Suprapubic skin (tissue), 4 donors: Measurements from ENCODE around the gene LPP. TPM values are rescaled to one million over a fixed set of nuclear protein-coding genes. Genes with fewer than 3 reads are reported as not detected.

Experiments used
- DNase-seq, 2 donors: peaks; one replicate each; pipeline ENCODE4 v3.0.0-alpha.2; 2019; ENCODE audit warnings: low spot score in 2 of 2
- H3K27ac ChIP-seq: fragments of 200-600 bp; sonication (generic); one replicate; pipeline ENCODE4 v1.5.1; 2019
- H3K27me3 ChIP-seq: fragments of 200-600 bp; sonication (generic); one replicate; pipeline ENCODE4 v1.5.1; 2019
- H3K36me3 ChIP-seq: fragments of 200-600 bp; sonication (generic); one replicate; pipeline ENCODE4 v1.5.1; 2019
- H3K4me1 ChIP-seq: fragments of 200-600 bp; sonication (generic); one replicate; pipeline ENCODE4 v1.5.1; 2019
- H3K4me3 ChIP-seq: fragments of 200-600 bp; sonication (generic); one replicate; pipeline ENCODE4 v1.5.1; 2019; ENCODE audit warnings: mild to moderate bottlenecking
- H3K9me3 ChIP-seq: fragments of 200-600 bp; sonication (generic); one replicate; pipeline ENCODE4 v1.5.1; 2019
- EP300 ChIP-seq: sonication (generic); formaldehyde crosslinking; IDR thresholded peaks from one replicate; pipeline ENCODE4 v1.6.1; 2017; ENCODE audit warnings: antibody characterized with exemption
- POLR2A ChIP-seq, 2 donors: fragments of 450-650 bp; IDR thresholded peaks; one replicate each; pipeline ENCODE4 v1.6.1; 2017; ENCODE audit warnings: antibody characterized with exemption in 2 of 2, mild to moderate bottlenecking in 2 of 2, moderate library complexity in 2 of 2
- POLR2AphosphoS5 ChIP-seq, 3 donors: sonication (generic); formaldehyde crosslinking; IDR thresholded peaks; one replicate each; pipeline ENCODE4 v1.6.1; 2017; ENCODE audit warnings: antibody characterized with exemption in 3 of 3
- WGBS: methylation state at CpG from one replicate; pipeline ENCODE4 v1.1.5; 2018; 5-methylcytosine and 5-hydroxymethylcytosine counted together
- total RNA-seq, 4 donors: library from RNA; depleted of rRNA; stranded (reverse); fragments of >200 nt; gene quantifications; one replicate each; pipeline ENCODE4 v1.1.0, GENCODE V29; 2016
- TF ChIP-seq, protein P1 (sequence below), 2 donors: fragments of 200-600 bp in 1 of 2; fragments of 450-650 bp in 1 of 2; sonication (generic) in 1 of 2; IDR thresholded peaks; one replicate each; pipeline ENCODE4 v1.5.1; 2016 to 2019; ENCODE audit warnings: antibody characterized with exemption in 2 of 2, mild to moderate bottlenecking in 1 of 2, moderate library complexity in 1 of 2

Gene LPP
- total RNA-seq, 4 donors from 2014 or later, result 56.8 to 127 (median 84.2) TPM

DNA sequence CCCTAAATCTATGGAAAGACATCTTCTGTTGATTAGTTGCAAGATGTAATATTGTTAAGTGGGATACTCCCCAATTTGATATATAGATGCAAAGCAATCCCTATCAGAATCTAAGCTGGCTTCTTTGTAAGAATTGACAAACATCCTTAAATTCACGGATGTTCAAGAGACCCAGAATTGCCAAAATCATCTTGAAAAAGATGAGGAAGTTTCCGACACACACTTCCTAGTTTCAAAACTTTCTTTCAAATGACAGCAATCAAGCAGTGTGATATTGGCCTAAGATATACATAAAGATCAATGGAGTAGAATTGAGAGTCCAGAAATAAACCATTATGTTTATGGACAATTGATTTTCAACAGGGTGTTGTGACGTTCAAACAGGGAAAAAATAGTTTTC, 383.6 kb downstream of the LPP start:
- no peak for DNase-seq
- H3K4me3 ChIP-seq, result no peak overlapping the region
- H3K27ac ChIP-seq, result no peak overlapping the region
- H3K9me3 ChIP-seq, result no peaks in the 10 kb centered on the region
- H3K36me3 ChIP-seq, result no peaks in the 10 kb centered on the region
- H3K4me1 ChIP-seq, result peaks cover 5% of the 10 kb centered on the region
- WGBS, result 93% methylated on average over 3 of the region's 3 CpGs
- TF ChIP-seq POLR2AphosphoS5 (IDR thresholded peaks at IDR 0.05) (no peak), POLR2A (IDR thresholded peaks at IDR 0.05) (no peak), EP300 (no peak)
- TF ChIP-seq, protein P1, sequence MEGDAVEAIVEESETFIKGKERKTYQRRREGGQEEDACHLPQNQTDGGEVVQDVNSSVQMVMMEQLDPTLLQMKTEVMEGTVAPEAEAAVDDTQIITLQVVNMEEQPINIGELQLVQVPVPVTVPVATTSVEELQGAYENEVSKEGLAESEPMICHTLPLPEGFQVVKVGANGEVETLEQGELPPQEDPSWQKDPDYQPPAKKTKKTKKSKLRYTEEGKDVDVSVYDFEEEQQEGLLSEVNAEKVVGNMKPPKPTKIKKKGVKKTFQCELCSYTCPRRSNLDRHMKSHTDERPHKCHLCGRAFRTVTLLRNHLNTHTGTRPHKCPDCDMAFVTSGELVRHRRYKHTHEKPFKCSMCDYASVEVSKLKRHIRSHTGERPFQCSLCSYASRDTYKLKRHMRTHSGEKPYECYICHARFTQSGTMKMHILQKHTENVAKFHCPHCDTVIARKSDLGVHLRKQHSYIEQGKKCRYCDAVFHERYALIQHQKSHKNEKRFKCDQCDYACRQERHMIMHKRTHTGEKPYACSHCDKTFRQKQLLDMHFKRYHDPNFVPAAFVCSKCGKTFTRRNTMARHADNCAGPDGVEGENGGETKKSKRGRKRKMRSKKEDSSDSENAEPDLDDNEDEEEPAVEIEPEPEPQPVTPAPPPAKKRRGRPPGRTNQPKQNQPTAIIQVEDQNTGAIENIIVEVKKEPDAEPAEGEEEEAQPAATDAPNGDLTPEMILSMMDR (IDR thresholded peaks at IDR 0.05), result no peak
- no peaks in the 10 kb centered on the region for H3K27me3 ChIP-seq

DNA sequence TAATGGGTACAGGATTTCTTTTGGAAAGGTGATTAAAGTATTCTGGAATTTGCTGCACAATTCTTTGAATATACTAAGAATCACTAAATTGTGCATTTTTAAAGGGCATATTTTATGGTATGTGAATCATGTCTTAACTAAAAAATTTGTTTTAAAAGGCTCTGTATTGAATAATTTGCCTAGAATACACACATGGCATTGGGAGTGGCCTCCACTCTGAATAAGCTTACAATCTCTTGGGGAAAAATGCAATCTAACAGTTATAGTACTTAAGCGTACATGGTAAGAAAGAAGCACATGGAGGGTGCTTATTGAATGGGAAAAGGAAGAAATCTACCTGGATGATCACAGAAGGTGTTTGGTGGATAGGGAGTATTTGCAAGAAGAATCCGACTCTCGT, 385.1 kb downstream of the LPP start:
- Histone ChIP-seq H3K27ac (no peak overlapping the region), H3K4me1 (peaks cover 2% of the 10 kb centered on the region), H3K9me3 (no peaks in the 10 kb centered on the region), H3K36me3 (no peaks in the 10 kb centered on the region), H3K27me3 (no peaks in the 10 kb centered on the region), H3K4me3 (no peak overlapping the region)
- 94% methylated on average over 3 of the region's 3 CpGs for WGBS
- no peak for TF ChIP-seq POLR2AphosphoS5 (IDR thresholded peaks at IDR 0.05)
- no peak for TF ChIP-seq EP300
- TF ChIP-seq, protein P1 (IDR thresholded peaks at IDR 0.05), result no peak
- no peak for TF ChIP-seq POLR2A (IDR thresholded peaks at IDR 0.05)
- no peak for DNase-seq

DNA sequence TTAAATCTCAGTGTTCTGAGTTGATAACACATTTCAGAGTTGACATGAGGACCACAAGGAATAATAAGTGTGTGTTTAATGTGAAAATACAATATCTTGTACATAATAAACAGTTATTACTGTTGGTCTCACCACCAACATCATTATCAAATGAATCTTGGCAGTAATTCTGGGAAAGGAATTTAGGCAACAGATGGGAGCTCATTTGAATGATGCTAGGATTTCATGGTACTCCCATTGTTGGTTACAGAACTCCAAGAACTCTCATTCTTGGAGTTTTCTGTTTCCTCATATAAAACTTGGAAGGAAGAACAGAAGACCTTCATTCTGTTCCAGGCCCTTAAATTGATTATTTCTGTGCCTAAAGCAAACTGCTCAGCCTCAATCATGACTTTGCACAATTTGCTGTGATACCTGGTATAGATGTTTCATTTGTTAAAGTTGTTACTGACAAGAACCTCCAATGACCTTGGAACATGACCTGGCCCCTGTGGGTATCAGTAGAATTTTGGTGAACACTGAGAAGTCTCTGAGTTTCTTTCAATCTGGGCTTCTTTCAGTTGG, 385.8 kb downstream of the LPP start:
- TF ChIP-seq EP300 (no peak), POLR2AphosphoS5 (IDR thresholded peaks at IDR 0.05) (no peak), POLR2A (IDR thresholded peaks at IDR 0.05) (no peak)
- TF ChIP-seq, protein P1 (IDR thresholded peaks at IDR 0.05), result no peak
- H3K27ac ChIP-seq, result no peak overlapping the region
- no peaks in the 10 kb centered on the region for H3K9me3 ChIP-seq
- H3K4me1 ChIP-seq, result no peaks in the 10 kb centered on the region
- H3K4me3 ChIP-seq, result no peak overlapping the region
- no peaks in the 10 kb centered on the region for H3K36me3 ChIP-seq
- no peak for DNase-seq
- no peaks in the 10 kb centered on the region for H3K27me3 ChIP-seq

DNA sequence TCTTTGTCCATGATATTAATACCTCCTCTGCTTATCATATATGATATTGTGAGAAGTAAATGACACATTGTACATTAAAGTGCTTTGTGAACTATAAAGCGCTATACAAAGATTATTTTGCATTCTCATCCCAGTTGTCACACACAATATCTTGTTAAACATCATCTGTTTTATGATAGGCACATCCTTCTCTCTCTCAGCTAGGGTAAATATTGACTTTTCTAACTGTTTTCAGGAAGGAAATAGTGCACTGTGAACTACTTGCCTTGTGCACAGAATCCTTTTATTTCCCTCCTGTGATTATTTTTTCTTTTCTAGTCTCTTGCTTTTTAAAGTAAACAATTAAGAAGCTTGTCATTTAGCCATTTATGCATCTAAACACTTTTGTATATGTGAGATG, 388.2 kb downstream of the LPP start:
- Histone ChIP-seq H3K9me3 (no peaks in the 10 kb centered on the region), H3K4me3 (no peak overlapping the region), H3K4me1 (no peaks in the 10 kb centered on the region), H3K36me3 (no peaks in the 10 kb centered on the region), H3K27me3 (no peaks in the 10 kb centered on the region), H3K27ac (no peak overlapping the region)
- TF ChIP-seq, protein P1 (IDR thresholded peaks at IDR 0.05), result no peak
- no peak for TF ChIP-seq EP300
- no peak for TF ChIP-seq POLR2A (IDR thresholded peaks at IDR 0.05)
- no peak for TF ChIP-seq POLR2AphosphoS5 (IDR thresholded peaks at IDR 0.05)
- 78% methylated on average over 1 of the region's 1 CpG for WGBS
- no peak for DNase-seq

DNA sequence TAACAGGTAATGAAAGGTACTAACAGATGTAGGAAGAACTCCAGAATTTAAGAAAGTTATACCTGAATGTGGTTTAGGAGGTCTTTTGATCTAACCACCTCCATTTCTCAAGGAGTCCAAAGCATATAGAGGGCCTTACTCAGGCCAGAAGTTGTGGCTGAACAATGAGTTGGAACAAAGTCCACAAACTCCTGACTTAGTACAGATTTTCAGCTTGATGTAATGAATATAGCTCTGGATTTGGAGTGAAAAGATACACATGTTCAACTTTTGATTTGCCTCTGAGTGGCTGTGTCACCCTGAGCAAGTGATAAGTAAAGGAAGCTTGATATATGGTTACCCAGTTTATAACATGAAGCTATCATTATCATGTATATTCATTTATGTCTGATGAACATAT, 390.1 kb downstream of the LPP start:
- H3K27me3 ChIP-seq, result no peaks in the 10 kb centered on the region
- no peak for DNase-seq
- no peaks in the 10 kb centered on the region for H3K36me3 ChIP-seq

More for the DNA sequence above, 390.1 kb downstream of the LPP start:
- Histone ChIP-seq H3K27ac (no peak overlapping the region), H3K4me3 (no peak overlapping the region), H3K9me3 (no peaks in the 10 kb centered on the region), H3K4me1 (no peaks in the 10 kb centered on the region)
- TF ChIP-seq POLR2A (IDR thresholded peaks at IDR 0.05) (no peak), EP300 (no peak), POLR2AphosphoS5 (IDR thresholded peaks at IDR 0.05) (no peak)
- TF ChIP-seq, protein P1 (IDR thresholded peaks at IDR 0.05), result no peak
